NCI-H446 treated with DMSO at 0.1 percent for 48 hours (cell line): ENCODE measurements around the gene PCDH9.

ENCODE experiments used
- DNase-seq: peaks from one replicate; lab custom pipeline; 2025; lab: John Stamatoyannopoulos, UW

The PCDH9 gene

GRCh38 chr13:66461021-66461420, 769.1 kb downstream of the PCDH9 start:
- DNase-seq, result no peak

GRCh38 chr13:66459634-66460033, 770.5 kb downstream of the PCDH9 start:
- no peak for DNase-seq

GRCh38 chr13:66459143-66459542, 771.0 kb downstream of the PCDH9 start:
- no peak for DNase-seq

DNA sequence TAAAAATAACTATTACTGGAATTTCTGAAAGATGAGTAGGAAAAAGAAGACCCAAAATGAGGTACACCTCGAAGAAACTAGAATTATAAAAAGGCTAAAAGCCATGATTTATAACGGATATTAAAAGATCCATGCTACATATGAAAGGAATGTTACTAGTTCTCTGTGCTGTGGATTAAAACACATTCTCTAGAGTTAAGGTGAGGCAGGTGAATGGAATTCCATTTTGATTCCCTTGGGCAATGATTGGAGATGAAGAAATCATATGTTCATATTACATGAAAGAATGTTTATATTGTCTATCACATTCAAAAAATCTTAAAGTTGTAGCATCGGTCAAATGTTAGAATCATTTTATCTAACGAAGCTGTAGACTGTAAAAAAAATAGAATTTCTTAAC, 783.7 kb downstream of the PCDH9 start:
- DNase-seq, result no peak

DNA sequence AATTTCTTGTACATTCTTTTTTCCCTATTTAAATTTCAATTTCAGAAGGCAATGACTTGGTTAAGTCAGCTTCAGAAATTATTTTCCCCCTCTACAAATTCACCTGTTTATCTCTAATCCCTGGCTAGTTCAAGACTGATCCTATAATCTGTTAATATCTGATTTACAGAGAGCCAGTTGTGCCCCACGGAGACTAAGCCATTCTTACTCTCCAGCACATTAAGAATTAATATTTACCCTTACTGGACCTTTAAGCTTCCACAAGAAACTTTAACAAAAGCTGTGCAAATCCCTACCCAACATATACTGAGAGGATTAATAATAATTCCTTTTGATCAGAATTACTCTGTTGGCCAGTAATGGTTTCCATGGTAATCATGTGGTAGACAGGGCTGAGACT, 786.2 kb downstream of the PCDH9 start:
- no peak for DNase-seq

GRCh38 chr13:66440938-66441337, 789.2 kb downstream of the PCDH9 start:
- DNase-seq, result no peak

DNA sequence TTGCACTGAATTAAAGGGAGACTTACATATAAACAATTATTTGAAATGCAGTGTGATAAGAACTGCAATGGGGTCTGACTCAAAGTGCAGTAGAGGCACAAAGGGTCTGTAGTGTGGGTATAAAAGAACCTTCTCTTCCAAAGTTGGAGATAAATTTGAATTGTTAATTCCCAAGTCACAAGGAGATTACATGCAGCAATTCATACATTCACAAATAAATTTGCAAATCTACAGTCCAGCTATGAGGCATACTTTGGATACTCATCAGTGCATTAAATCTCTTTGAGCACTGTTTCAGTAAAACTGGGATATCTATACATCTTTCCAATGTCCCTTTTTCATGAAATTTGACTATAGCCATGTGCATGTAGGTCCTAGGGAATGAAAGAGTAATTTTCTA, 799.4 kb downstream of the PCDH9 start:
- DNase-seq, result no peak

DNA sequence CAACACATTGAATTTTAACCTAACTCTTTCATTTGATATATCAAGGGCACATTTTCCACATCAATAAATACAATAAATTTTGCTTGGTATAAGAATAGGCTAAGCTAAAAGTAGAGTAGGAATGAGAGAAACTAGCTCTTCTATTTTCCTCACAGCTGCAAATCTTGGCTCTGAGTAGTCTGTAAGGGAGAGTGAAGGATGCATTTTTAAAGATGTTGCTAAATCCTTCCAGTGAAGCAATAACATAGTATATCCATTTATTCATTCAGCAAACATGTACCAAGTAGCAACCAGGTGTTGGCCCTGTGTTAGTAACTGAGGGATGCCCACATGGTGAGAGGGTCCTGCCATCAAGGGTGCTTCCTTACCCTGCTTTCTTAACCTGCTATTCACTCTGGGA, 799.9 kb downstream of the PCDH9 start:
- DNase-seq, result no peak

DNA sequence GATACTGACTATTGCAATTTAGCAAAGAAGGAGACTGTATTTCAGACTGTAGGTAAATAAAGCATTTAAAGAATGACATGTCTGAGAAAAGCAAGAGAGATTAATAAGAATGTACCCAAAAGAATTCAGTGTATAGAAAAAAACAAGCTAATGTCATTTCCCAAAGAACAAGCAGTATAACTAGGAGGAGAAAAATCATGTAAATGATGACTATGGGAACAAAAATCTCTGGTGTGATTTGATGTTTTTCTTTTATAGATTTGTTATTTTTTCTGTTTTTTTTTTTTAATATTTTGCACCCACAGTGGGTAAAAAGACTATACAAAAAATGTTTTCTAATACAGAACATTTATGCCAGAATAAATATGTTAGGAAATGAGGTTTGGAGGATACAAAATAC, 801.0 kb downstream of the PCDH9 start:
- DNase-seq, result no peak

GRCh38 chr13:66427458-66427861, 802.7 kb downstream of the PCDH9 start:
- no peak for DNase-seq

- DNase-seq, result no peak
Observed at GRCh38 chr13:66425741-66426140, 804.4 kb downstream of the PCDH9 start.

GRCh38 chr13:66424422-66424821, 805.7 kb downstream of the PCDH9 start:
- DNase-seq, result no peak

DNA sequence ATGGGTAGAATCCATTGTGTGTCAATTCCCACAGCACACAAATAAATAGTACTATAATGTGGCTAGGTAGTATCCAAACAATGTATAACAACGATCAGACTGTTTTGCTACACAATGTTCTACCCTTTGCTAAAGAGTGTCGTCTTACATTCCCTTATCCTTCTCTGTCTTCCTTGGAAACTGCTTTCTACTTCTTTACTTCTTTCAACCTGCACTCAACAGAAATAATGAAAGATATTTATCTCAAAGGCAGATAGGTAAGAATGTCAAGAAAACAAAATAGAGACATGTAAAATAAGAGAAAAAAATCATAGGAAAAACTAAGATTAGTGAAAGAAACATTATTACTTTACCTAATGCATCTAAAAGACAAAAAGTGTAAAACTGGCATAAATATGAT, 814.7 kb downstream of the PCDH9 start:
- no peak for DNase-seq

GRCh38 chr13:66414066-66414800, 815.9 kb downstream of the PCDH9 start:
- DNase-seq, result no peak

GRCh38 chr13:66410314-66410713, 819.8 kb downstream of the PCDH9 start:
- no peak for DNase-seq

DNA sequence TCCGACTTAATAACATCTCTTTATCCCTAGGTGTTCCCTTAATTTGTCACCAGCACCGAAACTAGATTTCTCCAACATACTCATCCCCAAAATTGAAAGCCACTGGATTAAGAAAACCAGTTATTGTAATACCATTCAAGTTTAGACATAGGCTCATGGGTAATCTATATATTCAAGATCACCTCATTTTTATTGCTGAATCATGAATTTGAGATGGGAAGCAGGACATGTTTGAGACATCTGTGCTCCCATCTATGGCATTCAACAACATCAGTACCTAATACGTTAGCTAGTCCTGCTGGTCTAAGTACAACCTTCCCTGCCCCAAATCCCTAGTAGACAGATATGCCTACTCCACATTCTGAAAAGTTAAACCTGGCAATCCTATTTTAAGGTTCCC, 820.6 kb downstream of the PCDH9 start:
- no peak for DNase-seq

GRCh38 chr13:66407128-66407527, 823.0 kb downstream of the PCDH9 start:
- DNase-seq, result no peak

- DNase-seq, result peak; percentile 2
Observed at GRCh38 chr13:66405908-66406802, 824.0 kb downstream of the PCDH9 start.

DNA sequence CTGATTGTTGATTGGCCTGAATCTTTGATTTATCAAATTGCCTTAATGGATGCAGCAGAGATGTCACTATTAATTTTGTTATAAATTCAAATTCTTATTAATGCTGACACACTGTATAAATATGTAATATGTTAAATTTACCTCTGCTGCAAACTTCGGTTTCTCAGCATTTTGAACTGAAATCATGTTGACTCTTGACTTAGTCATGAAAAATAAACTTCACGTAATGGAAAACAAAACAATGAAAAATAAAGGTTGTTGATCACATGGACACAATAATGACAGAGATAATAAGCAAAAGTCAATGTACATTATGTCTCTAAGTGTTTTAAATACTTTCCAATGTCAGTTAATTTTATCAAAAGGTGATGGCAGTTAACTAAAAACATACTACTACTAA, 827.6 kb downstream of the PCDH9 start:
- no peak for DNase-seq

DNA sequence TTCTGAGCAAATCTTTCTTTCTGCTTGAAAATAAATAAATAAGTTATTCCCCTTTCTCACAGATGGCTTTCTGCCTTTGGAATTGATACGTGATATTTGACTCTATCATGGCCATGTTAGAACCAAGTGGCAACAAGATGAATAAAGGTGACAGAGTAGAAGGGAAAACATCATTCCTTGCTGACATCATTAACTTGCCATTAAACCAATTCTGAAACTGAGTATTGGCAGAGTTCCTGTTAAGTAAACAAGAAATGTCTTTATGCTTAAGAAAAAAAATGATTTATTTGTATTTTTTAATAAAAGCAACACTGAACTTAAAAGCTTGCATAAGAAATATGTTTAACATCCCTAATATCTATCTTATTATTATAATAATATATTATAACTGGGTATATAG, 828.1 kb downstream of the PCDH9 start:
- DNase-seq, result no peak

- DNase-seq, result no peak
Observed at GRCh38 chr13:66400292-66400691, 829.8 kb downstream of the PCDH9 start.

DNA sequence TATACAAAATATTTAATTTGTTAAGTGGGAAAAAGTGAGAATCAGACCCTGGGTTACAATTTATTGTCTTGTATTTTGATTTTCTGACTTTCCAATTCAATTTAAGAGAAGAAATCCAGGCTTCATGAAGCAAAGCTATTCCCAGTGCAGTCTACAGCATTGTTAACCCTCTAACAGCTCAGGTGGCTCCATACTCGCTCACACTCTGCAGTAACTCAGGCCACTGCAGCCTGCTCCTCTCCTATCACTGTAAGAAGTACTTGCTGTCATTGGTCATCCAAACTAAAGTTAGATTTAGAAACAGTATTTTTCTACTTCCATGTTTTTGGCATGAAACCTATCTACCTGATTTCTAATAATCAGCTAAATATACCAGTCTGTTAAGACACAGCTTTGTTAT, 830.3 kb downstream of the PCDH9 start:
- no peak for DNase-seq

GRCh38 chr13:66397133-66397532, 833.0 kb downstream of the PCDH9 start:
- no peak for DNase-seq
